AG09319 (cell line): ENCODE data around the gene ESRRG.

Experiments used
- DNase-seq: peaks from one replicate; pipeline ENCODE4 v3.0.0-alpha.2; 2010; ENCODE audit warnings: low read depth; ENCODE audit errors: extremely low read depth
- CTCF ChIP-seq: IDR thresholded peaks from 2 replicates; pipeline ENCODE4 v1.5.1; 2011; ENCODE audit warnings: low read depth, mild to moderate bottlenecking, inconsistent platforms, low read length, moderate library complexity

Gene ESRRG

GRCh38 chr1:216599851-216600250 is 123.4 kb downstream of the ESRRG start:
- DNase-seq = no peak

GRCh38 chr1:216598448-216598847 is 124.8 kb downstream of the ESRRG start:
- no peak for TF ChIP-seq CTCF
- no peak for DNase-seq

More at GRCh38 chr1:216599851-216600250, 123.4 kb downstream of the ESRRG start:
- no peak for TF ChIP-seq CTCF

DNA sequence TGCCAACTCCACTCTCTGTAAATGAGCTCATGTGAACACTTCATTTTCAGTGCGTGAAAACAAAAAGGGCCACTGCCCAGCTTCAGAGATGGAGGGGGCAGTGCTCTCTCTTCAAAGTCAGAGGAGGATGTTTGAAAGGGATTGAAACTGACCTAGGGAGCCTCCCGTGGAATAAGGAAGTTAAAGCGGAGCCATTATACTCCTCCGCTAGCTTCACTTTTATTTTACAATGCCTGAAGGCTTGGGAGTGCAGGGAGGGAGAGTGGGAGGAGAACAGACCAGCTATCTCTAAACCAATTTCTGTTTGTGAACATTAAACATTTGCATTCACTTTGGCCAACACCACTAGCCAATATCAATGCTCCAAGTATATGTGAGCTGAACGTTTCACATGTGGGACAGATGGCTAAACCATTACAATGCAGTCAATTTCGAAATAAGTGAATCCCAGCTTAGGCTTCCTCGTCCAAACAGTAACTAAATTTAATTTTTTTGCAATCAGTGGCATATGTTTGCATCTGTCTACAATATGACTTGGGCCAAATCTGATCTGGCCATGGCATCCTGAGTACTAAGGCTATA is 126.9 kb downstream of the ESRRG start:
- no peak for TF ChIP-seq CTCF
- DNase-seq = no peak

- TF ChIP-seq CTCF = no peak
- no peak for DNase-seq
Measured at GRCh38 chr1:216587715-216588114, 135.5 kb downstream of the ESRRG start.

DNA sequence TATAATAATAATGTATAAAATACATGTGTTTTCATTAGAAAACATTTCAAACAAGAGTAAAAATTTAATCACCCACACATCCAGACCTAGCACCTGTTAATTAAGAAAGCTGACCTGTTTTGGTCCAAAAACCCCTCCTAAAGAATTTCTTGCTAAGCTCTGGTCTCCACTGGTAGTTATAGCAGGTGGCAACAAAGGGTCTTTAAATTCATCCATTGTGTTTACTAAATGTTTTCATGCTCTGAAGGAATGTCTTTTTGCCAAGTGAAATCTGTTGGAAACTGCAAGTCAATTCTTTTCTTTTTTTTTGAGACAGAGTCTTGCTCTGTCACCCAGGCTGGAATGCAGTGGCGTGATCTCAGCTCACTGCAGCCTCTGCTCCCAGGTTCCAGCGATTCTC is 141.1 kb downstream of the ESRRG start:
- no peak for TF ChIP-seq CTCF
- no peak for DNase-seq

DNA sequence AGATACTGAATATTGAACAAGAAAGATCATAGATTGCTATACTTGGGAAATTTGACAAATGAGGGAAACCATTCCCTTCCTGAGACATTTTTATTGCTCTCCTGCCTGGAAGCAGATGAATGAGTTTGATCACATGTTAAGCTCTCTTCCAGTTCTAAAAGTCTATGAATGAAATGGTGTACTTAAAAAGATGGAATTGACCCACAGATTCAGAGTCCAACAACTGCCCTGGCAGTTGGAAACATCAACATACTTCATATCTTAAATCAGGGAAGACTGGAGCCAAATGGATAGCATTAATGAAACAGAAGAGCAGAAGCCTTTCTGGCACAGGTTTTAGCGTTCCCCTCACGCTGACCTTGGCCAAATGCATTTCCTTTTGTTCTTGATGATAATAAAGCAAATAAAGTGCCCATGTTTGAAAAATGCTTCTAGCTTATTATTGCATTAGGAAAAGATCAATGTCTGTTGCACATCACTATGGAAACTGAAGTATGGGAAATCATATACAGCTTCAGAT is 142.6 kb downstream of the ESRRG start:
- no peak for DNase-seq
- TF ChIP-seq CTCF = no peak

DNA sequence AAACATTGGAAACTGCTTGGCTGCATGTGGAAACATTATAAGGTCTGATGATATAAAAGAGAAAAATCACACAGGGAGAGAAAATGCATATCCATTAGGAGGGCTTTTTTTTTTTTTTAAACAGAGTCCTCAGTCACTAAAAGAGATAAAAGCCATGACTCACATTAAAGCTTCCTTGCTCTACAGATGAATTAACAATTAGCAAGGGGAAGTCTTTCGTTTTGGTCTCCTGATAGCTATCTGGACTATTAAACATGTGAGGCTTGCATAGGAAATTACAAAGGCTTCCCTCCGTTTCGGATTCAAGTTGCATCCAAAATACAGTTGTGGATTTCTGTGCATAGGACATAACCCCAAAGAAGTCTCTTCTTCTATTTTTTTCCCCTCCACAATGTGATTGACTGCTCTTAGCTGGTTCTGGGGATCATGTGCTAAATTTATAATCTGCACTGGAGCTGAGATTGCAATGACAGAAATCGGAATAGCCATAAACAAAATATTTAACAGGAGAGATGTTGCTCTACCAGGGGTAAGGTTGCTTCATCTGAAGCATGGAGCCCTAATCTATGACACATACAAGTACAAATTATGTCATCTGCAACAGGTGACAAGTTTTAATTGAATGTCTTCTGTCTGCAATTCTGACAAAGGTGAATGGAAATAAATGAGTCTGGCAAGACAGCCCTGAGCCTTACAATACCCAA is 146.8 kb downstream of the ESRRG start:
- TF ChIP-seq CTCF = no peak

More for the DNA sequence above, 146.8 kb downstream of the ESRRG start:
- no peak for DNase-seq
